ENCODE measurements around the gene IBA57. TPM values are rescaled to one million over a fixed set of nuclear protein-coding genes. Genes with fewer than 3 reads are reported as not detected.

The IBA57 gene
- total and polyA plus RNA-seq, 2 of the 8 experiments (the other 6 are each of a cell fraction or from before 2014, with no cell fraction given) = 2.6 to 5.9 TPM

DNA sequence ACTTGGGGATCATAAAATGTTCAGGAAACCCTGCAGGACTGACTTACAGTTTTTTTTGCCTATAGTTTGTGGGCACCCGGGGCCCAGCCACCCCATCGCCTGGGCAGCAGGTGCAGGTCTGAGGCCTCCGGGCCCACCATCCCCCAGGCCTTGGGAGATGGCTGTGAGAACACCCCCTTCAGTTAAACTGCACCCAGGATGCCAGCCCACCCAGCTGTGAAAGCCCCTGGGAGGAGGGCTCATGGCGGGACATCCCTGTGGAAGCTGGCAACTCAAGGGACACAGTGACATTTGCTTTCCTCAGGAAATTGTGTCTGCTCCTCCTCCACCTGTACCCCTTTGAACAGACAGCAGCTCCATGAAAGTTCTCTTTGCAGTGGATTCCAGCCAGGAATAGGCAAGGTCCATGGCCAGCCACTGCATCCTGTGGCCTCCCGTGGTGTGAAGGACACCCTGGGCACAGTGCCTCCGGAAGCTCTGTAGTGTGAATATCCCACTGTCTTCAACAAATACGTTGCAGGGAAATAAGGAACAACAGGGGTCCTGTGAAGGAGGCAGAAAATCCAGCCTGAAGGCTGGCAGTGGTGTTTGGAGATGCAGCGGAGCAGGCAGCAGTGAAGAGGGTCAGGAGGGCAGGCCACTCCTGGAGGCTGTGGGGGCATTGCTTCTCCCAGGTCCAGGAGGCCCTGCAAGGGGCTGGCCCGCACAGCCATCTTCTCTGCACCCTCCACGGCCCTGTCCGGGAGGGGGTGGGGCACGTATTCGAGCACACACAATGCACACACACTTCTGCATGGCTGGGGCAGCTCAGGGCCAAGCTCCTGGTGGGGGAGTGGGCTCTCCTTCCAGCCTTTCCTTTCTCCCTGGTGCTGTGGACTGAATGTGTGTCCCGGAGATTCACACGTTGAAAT is 40.2 kb downstream of the IBA57 start:
- Histone ChIP-seq H3K4me1 (replicated peaks in 1 of 4; ENCODE audit: control insufficient read depth in 3 of 4, insufficient read depth in 4 of 4, low read length in 3 of 4) (peaks cover 0 to 3% (median 0%) of the 10 kb centered on the region in 4 experiments; a peak in 2 of 7 replicates), H3K9me3 (ENCODE audit: insufficient read depth in 2 of 2, low read depth in 1 of 2, low read length in 1 of 2) (peaks cover 0 to 7% of the 10 kb centered on the region in 2 experiments; a peak in 1 of 4 replicates), H3K56ac (replicated peaks; ENCODE audit: insufficient read length, low read depth, low read length) (no peak overlapping the region), H3K79me1 (ENCODE audit: low read depth, low read length) (no peaks in the 10 kb centered on the region), H4K91ac (replicated peaks; ENCODE audit: insufficient read length, low read length) (no peak overlapping the region), H3K4me2 (ENCODE audit: insufficient read depth in 1 of 2, low read depth in 2 of 2, low read length in 2 of 2) (no peak overlapping the region), H2BK20ac (ENCODE audit: low read length) (no peak overlapping the region), H3K27me3 (replicated peaks in 1 of 4; ENCODE audit: control insufficient read depth in 3 of 4, extremely low read depth in 1 of 4, insufficient read depth in 3 of 4, low read length in 3 of 4) (peaks cover 0 to 17% (median 4%) of the 10 kb centered on the region in 4 experiments; a peak in 2 of 7 replicates), H3K23me2 (ENCODE audit: low read depth, low read length) (no peaks in the 10 kb centered on the region; the same call in 1 of the 2 replicates), H2BK120ac (replicated peaks; ENCODE audit: low read depth, low read length) (no peak overlapping the region), H3K4me3 (ENCODE audit: extremely low read depth in 1 of 4, insufficient read depth in 2 of 4, low read depth in 3 of 4, low read length in 4 of 4) (no peak overlapping the region), H3K36me3 (ENCODE audit: control insufficient read depth in 2 of 4, insufficient read depth in 4 of 4, low read length in 3 of 4) (no peaks in the 10 kb centered on the region), H3K27ac (ENCODE audit: low read depth, low read length) (no peak overlapping the region), H3K9ac (replicated peaks in 1 of 4; ENCODE audit: extremely low read depth in 1 of 4, low read depth in 3 of 4, low read length in 3 of 4) (no peak overlapping the region), H3K4ac (replicated peaks; ENCODE audit: insufficient read length, low read depth, low read length) (no peak overlapping the region), H3K18ac (ENCODE audit: extremely low read depth, low read length) (peak overlapping the region; percentile 2; the same call in 1 of the 2 replicates), H4K8ac (ENCODE audit: extremely low read depth, insufficient read depth, low read length) (no peak overlapping the region; the same call in 1 of the 2 replicates), H2BK12ac (ENCODE audit: low read depth, low read length) (no peak overlapping the region), H2AFZ (ENCODE audit: low read length) (no peak overlapping the region), H3K79me2 (ENCODE audit: control insufficient read depth in 1 of 2, insufficient read depth in 2 of 2, low read length in 2 of 2) (no peaks in the 10 kb centered on the region), H2AK5ac (ENCODE audit: low read depth, low read length) (no peak overlapping the region), H4K5ac (ENCODE audit: insufficient read length, low read depth, low read length) (no peak overlapping the region), H2BK15ac (ENCODE audit: low read length) (no peak overlapping the region), H3K23ac (ENCODE audit: insufficient read length) (no peak overlapping the region), H4K20me1 (replicated peaks in 1 of 2; ENCODE audit: control insufficient read depth in 1 of 2, insufficient read depth in 2 of 2, low read length in 2 of 2) (peaks cover 0 to 2% of the 10 kb centered on the region in 2 experiments), H2BK5ac (ENCODE audit: low read depth, low read length) (no peak overlapping the region), H3K14ac (ENCODE audit: insufficient read length) (no peak overlapping the region)
- FAIRE-seq (no peak), DNase-seq (ENCODE audit: low read depth in 1 of 2, low spot score in 2 of 2) (no peak)
- TF ChIP-seq ASH2L (IDR thresholded peaks at IDR 0.05; ENCODE audit: low read length) (no peak), SIRT6 (IDR thresholded peaks at IDR 0.05; ENCODE audit: low read length) (no peak), TAF7 (optimal IDR thresholded peaks at IDR 0.05; ENCODE audit: borderline replicate concordance, low read depth, low read length) (no peak), GABPA (IDR thresholded peaks at IDR 0.05; ENCODE audit: borderline replicate concordance, insufficient read depth, low read length) (no peak), RFX5 (IDR thresholded peaks at IDR 0.05; ENCODE audit: borderline replicate concordance, low read depth, low read length) (no peak), CHD1 (IDR thresholded peaks at IDR 0.05; ENCODE audit: low read depth, low read length) (no peak), SP1 (IDR thresholded peaks at IDR 0.05; ENCODE audit: low read depth, low read length) (no peak), EZH2 (IDR thresholded peaks at IDR 0.05; ENCODE audit: low read depth, low read length, severe bottlenecking) (no peak), SP4 (IDR thresholded peaks at IDR 0.05; ENCODE audit: low read length) (no peak), ZNF274 (IDR thresholded peaks at IDR 0.05; ENCODE audit: borderline replicate concordance, extremely low read depth, low read length) (no peak), EGR1 (IDR thresholded peaks at IDR 0.05; ENCODE audit: borderline replicate concordance, low read depth, low read length) (no peak)
- ChIA-PET CTCF (ENCODE audit: partially characterized antibody) (interaction anchor here (0.5 to 1.6 kb wide), 6 partner anchors 12 to 202 kb away, joined by 3 to 5 read pairs (median 4); no protein-coding TSS in a partner anchor), POLR2A (ENCODE audit: partially characterized antibody) (interaction anchor here (1.6 kb wide), 1 partner anchor 32 kb away, joined by 4 read pairs; no protein-coding TSS in a partner anchor)
- WGBS, 2 experiments (ENCODE audit: extremely low coverage in 1 of 2, insufficient coverage in 1 of 2, insufficient read length in 1 of 2, insufficient replicate concordance in 2 of 2, low coverage in 1 of 2, low lambda C conversion rate in 2 of 2, missing lambda C conversion rate in 1 of 2) = 72% methylated on average over 15 of the region's 15 CpGs; no CpG with 5 or more reads in 1 of the 2 experiments
